AG09309 (cell line): ENCODE results near the gene CCDC102A.
A peak's percentile ranks its signal among the peaks of the same experiment; 100 is the strongest.

Experiments used
- DNase-seq: peaks from one replicate; pipeline ENCODE4 v3.0.0-alpha.2; 2010; ENCODE audit warnings: low read depth
- H3K4me3 ChIP-seq: 2 replicates; pipeline ENCODE4 v1.5.1; 2011; ENCODE audit warnings: mild to moderate bottlenecking, low read depth, low read length, moderate library complexity; ENCODE audit not compliant: control insufficient read depth
- TF ChIP-seq, protein P1 (sequence below): IDR thresholded peaks from 2 replicates; pipeline ENCODE4 v1.5.1; 2011; ENCODE audit warnings: mild to moderate bottlenecking, low read depth, low read length, inconsistent platforms; ENCODE audit not compliant: insufficient read depth, control insufficient read depth; ENCODE audit errors: missing control alignments

CCDC102A gene

DNA sequence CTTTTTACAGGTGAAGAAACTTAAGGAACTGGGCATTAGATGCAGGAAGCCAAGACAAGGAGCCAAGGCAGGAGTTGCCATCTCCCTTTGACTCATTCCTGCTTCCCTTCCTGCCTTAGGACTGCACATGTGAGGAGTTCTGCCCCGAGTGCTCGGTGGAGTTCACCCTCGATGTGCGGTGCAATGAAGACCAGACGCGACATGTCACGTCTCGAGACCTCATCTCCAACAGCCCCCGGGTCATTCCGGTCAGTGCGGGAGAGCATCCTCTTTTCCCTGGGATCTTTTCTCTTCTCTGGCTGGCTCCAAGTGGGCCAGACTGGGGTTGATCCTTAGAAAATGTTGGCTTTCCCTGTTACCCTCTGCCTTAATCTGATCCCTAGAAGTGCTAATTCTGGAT is 67.3 kb downstream of the CCDC102A start:
- no peak overlapping the region for H3K4me3 ChIP-seq
- TF ChIP-seq, protein P1, sequence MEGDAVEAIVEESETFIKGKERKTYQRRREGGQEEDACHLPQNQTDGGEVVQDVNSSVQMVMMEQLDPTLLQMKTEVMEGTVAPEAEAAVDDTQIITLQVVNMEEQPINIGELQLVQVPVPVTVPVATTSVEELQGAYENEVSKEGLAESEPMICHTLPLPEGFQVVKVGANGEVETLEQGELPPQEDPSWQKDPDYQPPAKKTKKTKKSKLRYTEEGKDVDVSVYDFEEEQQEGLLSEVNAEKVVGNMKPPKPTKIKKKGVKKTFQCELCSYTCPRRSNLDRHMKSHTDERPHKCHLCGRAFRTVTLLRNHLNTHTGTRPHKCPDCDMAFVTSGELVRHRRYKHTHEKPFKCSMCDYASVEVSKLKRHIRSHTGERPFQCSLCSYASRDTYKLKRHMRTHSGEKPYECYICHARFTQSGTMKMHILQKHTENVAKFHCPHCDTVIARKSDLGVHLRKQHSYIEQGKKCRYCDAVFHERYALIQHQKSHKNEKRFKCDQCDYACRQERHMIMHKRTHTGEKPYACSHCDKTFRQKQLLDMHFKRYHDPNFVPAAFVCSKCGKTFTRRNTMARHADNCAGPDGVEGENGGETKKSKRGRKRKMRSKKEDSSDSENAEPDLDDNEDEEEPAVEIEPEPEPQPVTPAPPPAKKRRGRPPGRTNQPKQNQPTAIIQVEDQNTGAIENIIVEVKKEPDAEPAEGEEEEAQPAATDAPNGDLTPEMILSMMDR: no peak
- DNase-seq: no peak

DNA sequence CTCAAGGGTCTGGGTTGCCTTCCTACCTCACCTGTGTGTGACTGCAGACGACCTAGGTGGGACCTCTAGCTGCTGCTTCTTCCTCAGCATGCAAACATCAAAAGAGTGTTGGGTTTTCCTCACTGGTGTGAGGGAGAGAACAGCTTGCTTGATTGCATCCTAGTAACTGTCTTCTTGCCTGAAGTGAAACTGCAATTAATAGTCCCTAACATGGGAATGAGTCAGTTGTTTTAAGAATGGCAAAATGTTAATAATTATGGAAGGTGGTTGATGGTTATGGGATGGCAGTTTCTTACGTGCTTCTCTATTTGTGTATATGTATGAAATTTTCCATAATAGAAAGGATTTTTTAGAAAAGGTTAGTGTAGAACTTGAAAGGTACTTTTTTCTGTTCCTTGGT is 68.0 kb downstream of the CCDC102A start:
- TF ChIP-seq, protein P1: no peak
- no peak for DNase-seq
- H3K4me3 ChIP-seq: no peak overlapping the region

DNA sequence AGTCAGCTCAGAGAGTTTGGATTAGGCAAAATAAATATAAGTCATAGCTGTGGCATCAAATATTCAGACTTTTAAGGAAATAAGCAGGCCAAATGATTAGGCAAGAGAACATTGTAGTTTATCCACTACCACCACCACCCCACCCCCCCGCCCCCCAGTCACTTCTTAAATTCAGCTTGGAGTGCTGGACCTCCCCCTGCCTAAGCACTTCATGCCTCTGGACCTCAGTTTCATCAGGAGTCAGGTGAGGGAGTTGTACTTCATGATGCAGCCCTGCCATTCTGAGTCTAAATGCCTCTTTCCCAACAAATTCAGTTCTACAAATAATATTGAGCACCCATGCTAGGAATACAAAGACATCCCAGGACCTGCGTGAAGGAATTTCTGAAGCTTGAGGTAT is 71.8 kb downstream of the CCDC102A start:
- no peak overlapping the region for H3K4me3 ChIP-seq
- TF ChIP-seq, protein P1: no peak
- DNase-seq: no peak

DNA sequence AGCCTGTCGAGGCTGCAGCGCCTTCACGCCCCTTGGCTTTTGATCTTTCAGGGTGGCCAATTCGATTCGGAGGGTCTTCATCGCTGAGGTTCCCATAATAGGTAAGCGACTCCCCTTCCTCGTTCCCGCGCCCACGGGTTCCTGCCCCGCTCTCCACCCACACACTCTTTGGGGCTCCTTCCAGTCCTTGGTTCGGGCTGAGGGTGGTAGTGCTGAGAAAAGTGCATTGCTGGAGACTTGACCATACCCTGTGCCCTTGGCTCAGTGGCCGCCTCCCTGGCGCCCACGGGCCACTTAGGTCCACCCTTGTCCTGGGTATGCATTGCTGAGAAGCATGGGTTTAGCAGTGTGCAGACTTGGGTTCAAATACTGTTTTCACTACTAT is 73.4 kb downstream of the CCDC102A start:
- TF ChIP-seq, protein P1: no peak
- peak overlapping the region; percentile 85 for H3K4me3 ChIP-seq
- no peak for DNase-seq

DNA sequence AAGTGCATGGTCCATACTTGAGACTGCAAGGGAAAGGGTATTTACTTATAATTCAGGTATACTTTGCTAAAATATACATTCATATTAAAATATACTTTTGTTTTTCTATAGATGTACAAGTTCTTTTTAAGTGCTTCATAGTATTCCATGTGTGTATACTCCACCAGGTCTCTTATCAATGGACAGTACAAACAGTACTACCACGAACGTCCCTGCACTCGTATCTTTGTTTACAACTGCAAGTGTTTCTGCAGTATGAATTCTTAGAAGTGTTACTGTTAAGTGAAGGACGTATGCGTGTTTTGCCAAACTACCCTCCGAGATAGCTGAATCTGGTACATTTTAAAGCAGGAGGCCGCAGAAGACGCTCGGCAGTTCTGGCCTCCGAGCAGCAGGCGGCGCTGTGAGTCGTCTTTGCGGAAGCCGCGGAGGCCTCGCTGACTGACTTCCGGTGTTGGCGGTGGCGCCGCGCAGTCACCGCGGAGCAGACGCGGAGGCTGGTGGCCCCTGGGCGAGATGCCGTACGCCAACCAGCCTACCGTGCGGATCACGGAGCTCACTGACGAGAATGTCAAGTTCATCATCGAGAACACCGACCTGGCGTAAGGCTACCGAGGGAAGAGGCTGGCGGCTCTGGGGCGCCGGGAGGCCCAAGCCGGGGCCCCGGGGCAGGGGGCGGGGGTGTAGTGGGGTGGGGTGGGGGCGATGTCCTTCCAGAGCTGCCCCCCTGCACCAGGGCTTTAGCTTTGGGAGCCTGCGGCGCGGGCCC is 74.0 kb downstream of the CCDC102A start, which contains the start of gene POLR2C:
Gene POLR2C (plus strand): TSS at position 471 of the 769 bp plus-strand sequence. CDS start 46 bp downstream, at position 517.
- TF ChIP-seq, protein P1: peak; percentile 95
- H3K4me3 ChIP-seq: peak within 1 kb of the TSS; percentile 85
- DNase-seq: peak; percentile 31
